Measurements from ENCODE around the gene KAT6B.

Gene KAT6B

DNA sequence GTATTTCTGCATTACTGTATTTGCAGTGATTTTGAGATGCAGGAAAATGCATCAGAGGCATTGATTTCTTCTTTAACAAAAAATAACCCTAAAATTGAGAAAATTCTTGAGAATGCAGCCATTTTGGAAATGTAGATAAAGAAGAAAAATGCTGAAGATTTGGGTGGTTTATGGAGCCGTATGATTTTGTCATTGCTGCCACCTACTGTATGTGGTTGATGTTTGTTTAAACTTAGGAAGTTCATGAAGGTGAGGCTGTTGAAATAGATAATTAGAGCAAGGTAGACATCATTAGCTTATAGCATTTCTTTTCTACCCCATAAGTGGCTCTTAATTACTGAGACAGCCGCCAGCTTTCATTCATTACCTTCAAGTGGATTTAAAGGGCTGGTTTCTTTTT lies 193.0 kb downstream of the KAT6B start:
- no peak for DNase-seq

DNA sequence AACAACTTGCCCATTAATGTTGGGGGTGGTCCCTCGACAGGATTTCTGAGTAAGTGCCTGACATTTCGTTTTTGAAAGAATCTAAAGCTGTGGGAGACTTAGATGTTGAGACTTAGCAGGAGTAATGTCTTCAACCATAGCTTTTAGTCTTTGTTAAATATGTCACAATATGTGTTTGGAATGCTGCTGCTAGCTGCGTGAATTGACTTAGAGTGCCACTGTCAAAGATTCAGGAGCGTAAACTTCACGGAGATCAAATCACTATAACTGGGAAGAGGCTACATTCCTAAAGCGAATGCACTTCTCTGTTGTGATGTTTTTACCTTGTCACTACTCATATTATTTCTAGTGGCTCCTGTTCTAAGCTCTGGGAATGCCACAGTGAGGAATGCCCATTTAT lies 193.8 kb downstream of the KAT6B start:
- DNase-seq = no peak

DNA sequence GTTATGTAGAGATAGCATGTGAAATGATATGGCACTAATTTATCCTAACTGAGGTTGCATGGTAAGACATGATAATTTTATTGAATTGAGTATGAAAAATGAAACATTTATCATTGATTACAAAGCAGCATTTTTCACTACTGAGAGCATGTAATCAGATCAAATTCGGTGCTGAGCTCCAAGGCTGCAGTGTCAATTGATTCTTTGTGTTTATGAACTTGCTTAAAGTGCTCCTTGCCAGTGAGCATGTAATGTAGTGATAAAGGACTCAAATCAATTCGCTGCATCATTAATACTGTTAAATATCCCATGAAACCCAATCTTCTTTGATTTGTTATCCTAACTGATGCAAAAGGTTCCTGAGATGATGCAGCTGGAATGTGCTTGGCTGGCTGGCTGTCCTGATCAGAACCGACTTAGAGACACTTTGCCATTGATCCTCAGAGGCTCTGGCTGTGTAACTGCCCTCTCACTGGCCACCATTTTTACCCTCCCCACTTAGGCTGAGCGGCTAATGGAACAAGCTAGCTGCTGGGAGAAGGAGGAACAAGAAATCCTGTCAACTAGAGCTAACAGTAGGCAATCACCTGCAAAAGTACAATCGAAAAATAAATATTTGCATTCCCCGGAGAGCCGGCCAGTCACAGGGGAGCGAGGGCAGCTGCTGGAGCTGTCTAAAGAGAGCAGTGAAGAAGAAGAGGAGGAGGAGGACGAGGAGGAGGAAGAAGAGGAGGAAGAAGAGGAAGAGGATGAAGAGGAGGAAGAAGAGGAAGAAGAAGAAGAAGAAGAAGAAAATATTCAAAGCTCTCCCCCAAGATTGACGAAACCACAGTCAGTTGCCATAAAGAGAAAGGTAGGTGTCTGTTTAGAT lies 195.2 kb downstream of the KAT6B start:
- no peak for DNase-seq

DNA sequence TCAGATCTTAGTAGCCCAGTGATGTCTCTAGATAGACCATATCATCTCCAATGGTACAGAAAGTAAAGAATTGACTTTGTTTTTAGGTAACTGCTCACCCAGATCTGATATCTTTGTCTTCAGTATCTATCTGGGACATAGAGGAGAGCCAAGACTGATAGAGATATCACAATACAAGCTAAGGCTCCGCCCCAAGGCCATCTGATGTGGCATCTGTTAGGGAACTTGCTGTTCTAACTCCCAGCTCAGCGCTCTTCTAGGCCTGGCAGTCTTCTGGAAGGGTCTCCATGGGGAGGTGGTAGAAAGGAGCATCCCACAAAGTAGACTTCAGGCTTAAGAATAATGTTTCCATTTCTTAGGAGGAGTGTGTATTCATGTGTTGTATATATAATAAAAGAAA lies 196.7 kb downstream of the KAT6B start:
- DNase-seq = no peak

DNA sequence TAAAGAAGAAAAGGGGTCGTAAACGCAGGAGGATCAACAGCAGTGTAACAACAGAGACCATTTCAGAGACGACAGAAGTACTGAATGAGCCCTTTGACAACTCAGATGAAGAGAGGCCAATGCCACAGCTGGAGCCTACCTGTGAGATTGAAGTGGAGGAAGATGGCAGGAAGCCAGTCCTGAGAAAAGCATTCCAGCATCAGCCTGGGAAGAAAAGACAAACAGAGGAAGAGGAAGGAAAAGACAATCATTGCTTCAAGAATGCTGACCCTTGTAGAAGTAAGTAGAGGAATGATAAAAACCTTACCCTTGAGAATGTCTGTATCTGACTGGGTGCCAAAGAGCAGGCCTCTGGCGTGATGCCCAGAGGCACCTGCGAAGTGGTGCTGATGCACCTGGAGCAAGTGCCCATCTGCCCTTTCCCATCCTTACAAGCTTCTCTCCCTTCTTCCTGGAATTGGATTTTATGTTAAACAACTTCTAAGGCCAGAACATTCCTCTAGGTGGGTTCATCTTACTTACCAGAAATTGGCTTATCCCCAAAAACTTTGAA lies 198.6 kb downstream of the KAT6B start:
- DNase-seq = no peak

DNA sequence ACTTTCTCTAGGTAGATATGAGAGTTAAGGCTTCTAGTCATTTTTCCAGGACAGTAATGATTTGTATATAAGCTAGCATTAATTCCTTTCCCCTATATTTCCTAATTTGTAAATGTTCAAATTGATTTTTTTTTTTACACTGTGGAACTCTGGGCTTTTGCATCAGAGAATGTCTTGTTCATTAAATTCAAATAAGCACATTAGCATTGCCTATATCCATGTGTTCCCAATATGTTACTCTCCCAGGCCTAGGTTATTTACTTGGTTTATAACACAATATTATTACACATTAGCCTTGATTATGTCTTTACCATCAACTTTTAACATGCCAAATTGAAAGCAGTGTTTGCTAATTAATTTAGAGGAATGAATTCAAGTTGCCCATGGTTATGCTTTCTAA lies 201.6 kb downstream of the KAT6B start:
- no peak for DNase-seq

DNA sequence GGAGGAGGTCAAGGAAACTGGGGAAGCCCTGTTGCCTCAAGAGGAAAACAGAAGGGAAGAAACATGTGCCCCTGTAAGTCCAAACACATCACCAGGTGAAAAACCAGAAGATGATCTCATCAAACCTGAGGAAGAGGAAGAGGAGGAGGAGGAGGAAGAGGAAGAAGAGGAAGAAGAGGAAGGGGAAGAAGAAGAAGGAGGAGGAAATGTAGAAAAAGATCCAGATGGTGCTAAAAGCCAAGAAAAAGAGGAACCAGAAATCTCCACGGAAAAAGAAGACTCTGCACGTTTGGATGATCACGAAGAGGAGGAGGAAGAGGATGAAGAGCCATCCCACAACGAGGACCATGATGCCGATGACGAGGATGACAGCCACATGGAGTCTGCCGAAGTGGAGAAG lies 202.3 kb downstream of the KAT6B start:
- no peak for DNase-seq

DNA sequence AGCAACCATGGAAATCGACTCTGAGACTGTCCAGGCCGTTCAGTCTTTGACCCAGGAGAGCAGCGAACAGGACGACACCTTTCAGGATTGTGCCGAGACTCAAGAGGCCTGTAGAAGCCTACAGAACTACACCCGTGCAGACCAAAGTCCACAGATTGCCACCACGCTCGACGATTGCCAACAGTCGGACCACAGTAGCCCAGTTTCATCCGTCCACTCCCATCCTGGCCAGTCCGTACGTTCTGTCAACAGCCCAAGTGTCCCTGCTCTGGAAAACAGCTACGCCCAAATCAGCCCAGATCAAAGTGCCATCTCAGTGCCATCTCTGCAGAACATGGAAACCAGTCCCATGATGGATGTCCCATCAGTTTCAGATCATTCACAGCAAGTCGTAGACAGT lies 203.0 kb downstream of the KAT6B start:
- DNase-seq = no peak

DNA sequence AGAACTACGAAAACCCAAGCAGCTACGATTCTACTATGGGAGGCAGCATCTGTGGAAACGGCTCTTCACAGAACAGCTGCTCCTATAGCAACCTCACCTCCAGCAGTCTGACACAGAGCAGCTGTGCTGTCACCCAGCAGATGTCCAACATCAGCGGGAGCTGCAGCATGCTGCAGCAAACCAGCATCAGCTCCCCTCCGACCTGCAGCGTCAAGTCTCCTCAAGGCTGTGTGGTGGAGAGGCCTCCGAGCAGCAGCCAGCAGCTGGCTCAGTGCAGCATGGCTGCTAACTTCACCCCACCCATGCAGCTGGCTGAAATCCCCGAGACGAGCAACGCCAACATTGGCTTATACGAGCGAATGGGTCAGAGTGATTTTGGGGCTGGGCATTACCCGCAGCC lies 203.5 kb downstream of the KAT6B start:
- no peak for DNase-seq

DNA sequence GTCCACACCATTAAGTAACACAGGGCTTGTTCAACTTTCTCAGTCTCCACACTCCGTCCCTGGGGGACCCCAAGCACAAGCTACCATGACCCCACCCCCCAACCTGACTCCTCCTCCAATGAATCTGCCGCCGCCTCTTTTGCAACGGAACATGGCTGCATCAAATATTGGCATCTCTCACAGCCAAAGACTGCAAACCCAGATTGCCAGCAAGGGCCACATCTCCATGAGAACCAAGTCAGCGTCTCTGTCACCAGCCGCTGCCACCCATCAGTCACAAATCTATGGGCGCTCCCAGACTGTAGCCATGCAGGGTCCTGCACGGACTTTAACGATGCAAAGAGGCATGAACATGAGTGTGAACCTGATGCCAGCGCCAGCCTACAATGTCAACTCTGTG lies 204.0 kb downstream of the KAT6B start:
- no peak for DNase-seq

DNA sequence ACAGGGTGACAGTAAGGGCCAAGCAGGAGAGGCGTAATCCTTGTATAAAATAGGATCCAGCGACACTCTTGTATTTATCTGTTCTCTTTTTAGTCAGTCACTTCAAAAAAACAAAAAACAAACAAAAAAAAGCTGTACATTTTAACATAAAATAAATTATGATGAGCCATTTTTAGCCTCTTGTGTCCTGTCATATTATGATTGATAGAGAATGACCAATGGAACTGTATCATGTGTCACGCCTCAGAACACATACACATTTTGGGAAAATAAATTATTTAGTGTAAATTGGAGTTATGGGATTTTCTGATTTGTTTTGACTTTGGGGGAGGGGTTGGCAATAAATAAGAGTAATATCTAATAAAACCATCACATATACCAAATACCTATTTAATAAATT lies 205.7 kb downstream of the KAT6B start:
- no peak for DNase-seq

DNA sequence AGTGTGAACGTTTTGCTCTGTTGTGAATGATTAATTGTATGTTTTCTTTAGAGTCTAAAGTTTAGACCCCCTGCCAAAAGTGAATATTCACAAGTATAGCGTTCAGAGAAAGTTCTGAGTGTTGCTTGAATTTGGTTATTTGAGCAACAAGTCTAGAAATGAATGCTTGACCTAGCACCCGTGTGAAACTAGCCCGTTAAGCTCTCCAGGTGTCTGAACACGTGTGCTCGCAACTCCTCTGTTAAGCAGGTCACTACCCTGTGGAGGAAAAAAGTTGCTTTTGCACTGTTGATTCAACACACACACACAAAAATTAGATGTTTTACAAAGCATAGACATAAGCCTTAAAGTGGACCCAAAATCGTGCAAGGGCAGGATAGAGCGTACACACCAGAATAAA lies 206.4 kb downstream of the KAT6B start:
- no peak for DNase-seq

DNA sequence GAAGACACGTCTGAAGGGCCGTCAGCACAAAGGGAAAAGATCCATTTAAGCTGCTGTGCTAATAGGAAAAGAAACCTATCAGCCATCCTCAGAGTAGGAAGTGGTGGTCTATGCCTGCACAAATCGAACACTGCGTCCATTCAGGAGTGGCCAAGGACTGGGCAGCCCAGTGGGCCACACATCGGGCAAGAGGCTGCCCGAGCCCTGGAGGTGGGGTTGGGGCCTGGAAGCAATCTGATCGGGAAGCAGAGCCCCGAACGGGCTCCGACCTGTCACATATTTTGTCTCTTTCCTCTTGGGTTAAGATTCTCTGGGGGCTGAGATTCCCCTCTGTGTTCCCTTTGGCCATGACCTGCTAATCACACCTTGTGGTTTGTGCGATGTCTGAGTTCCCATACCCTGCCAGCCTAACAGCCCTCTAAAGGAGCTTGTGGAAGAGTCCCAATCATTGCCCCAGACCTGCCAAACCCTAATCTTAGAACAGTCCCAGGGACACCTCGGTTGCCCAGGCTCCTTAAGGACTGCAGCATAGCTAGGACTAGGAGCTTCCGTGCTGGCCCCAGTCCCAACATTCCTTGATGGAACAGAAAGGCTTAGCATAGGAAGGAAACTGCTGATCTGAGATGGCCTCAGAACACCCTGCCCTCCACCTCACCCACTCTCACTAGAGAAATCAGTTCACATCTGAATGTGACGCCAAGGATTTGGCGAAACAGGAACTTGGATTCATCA lies 207.2 kb downstream of the KAT6B start:
- DNase-seq = no peak

DNA sequence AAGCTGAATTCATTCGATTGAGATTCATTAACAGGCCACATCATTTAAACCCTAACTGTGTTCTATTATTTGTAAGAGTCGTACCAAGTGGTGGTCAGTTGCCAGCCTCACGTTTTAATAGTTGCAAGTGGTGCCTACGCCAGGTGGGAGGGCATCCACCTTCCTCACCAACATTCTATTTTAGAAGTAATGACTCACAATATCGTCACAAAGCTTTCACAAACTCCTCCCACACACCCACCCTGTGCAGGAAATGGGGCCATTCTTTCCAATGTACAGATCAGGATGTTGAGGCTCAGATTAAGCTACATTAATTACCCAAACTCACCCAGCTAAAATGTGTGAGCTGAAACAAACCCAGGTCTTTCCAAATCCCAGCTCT lies 207.7 kb downstream of the KAT6B start:
- DNase-seq = peak; percentile 25 to 61

DNA sequence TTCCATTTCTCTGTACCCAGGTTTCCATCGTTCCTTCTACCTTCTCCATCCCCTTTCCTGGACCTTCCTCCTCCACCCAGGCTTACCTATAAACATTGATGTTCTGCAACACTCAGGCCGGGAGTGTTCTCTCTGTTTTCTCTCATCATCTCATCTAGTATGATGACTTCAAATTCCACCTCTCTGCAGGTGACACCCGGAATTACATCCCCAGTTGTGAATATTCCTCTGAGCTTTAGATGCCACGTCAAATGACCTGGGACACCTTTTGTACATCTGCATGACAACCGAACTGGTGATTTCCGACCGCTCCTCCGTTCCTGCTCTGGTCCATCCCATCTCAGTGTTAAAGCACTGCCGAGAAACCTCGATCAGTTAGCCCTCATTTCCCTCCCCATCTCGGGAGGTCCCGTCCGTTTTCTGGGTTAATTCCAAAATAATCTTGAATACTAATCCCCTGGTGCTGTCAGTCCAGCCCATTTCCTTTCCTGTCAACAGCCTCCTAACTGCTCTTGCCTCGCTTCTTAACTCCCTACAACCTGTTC lies 208.4 kb downstream of the KAT6B start:
- no peak for DNase-seq

DNA sequence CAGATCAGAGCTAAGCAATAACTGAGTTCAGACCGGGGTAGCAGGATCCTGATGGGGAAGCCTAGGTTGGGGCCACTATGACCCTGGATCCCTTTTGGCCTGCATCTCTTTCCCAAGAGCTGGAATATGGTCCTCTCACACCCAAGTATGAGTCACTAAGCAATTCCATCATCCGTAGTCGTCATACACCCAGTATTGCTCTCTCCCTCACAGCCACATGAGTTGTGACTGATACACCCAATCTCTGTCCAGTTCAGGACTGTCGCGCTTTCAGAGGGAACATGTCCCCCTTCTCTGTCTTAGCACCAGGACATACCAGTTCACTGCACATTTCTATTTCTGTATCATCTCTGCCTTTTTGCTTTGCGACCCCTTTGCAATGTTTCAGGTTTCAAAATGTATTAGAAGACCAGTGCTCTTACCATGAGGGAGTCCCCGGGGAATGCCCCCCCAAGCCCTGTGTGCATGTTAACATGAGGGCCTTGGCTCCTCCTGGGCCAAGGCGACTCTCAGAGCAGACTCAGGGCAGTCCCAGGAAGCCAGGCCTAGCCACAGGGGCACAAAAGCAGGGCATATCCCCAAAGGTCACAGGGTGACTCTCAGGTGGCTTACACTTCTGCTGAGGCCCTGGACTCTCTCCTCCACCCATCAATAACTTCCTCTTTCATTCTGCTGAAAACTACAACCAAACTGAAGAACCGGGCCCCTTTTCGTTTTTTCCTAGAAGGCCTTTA lies 209.7 kb downstream of the KAT6B start:
- DNase-seq = no peak

DNA sequence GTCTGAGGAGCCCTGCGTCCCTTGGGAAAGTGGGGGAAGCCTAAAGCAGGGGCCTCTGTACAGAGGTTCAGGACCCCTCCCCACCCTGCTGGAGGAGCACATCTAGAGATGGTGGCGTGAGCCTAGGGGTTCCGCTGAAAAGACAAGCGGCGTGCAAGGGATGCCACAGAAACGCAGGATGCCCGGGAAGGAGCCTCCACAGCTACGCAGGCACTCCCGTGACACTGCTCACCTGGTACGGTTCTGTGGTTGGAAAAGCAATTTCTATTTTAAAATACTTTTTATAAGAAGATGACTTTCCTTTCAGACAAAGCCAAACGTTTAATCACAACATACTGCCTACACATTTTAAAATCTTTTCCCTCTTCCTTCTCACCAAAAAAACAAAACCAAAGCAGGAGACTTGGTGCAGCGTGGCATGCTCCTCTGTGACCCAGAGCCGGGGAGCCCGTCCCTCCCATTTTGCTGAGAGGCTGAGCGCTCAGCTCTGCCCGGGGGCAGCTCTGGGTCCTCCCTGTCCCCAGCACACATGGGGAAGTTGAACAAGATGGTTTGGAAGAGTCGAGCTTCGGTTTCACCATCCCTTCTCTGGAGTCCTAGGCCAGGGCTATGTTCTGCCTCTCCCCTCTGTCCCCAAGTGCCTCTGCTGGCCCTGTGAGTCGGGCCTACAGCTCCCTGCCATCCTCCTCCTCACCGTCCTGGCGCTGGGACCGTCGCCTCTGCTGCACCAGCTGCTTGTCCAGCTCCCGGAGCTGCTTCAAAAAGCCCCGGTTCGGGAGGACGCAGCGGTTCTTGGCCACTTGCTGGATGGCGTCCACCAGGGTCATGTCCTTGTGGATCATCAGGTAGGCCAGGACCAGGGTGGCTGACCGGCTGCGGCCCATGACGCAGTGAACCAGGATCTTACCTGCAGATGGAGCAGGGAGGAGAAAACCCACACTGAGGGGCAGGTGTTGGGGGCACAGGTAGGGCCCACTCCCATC lies 211.1 kb downstream of the KAT6B start:
- no peak for DNase-seq

DNA sequence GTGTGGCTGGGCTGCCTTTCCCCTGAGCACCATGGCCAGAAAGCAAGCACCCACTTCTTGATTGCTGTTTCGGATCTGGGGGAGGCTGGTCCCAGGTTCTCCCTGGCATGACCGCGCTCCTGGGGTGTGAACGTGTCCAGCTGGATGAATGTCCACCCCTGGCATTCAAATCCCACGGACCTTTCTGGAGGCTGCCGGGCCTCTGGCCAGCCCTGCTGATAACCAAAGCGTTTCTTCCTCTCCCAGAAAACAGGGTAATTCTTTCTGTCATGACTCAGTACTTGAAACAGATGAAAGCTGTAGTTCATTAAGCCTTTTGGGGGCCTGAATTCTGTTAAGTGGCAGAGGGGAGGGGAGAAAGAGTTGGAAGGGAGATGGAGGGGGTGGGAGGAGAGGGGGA lies 211.9 kb downstream of the KAT6B start:
- no peak for DNase-seq

DNA sequence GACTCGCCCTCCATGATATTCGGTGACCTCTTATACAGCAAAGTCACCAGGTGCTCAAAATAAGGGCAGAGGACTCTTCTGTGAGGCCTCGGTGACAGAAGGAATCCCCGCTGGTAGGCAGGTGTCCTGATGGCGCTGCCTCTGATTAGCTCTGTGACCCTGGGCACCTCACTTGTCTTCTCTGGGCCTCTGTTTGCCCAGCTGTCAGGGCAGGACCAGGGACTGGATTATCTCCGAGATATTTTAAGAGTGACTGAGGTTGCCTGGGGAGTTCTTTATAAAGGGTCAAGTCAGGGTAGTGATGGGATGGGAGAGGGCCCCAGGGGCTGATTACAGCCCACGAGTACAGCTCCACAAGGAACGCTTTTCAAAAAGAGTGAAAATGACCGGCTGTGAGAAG lies 214.2 kb downstream of the KAT6B start:
- DNase-seq = no peak

DNA sequence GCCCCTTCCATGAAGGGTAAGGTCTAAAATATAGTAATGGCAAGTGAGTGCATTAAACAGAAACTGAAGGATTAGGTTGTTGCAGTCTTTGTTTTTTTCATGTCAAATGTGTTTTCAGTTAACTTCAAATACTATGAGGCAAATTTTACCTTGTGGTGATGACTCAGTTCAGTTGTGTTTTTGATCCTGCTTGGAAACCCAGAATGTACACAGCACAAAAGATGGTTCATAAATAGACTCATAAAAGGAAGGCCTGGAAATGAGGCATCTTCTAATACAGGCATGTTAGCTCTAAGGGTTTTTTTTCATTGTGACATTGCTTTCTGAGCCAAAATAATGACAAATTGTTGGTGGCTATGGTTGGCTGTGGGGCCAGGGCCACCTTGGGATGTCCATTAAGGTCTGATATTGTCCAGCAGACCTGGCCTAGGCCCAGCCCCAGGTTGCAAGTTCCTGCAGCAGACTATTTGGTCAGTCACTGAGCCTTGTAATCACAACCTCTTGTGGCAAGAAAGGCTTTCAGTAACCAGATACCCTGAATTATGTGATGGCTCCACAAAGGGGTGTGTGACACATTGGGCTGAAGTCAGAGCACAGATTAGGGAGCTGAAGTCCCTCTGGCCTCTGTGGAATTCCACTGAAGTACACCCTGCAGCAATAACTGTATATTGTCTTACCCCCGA lies 216.0 kb downstream of the KAT6B start:
- no peak for DNase-seq
